Body of pancreas (tissue), 4 donors: ENCODE data around the gene TSC1. TPM values are rescaled to one million over a fixed set of nuclear protein-coding genes. Genes with fewer than 3 reads are reported as not detected.

Experiments used
- ATAC-seq: fragments of 150-250 bp; one replicate; pipeline ENCODE4 v1.9.1; 2016
- DNase-seq, 4 donors: peaks; one replicate each; pipeline ENCODE4 v3.0.0-alpha.2; 2019
- H3K27ac ChIP-seq, 4 donors: fragments of 200-600 bp; sonication (generic); 1 replicate in 3 of 4; 2 replicates in 1 of 4; pipeline versions ENCODE4 v1.5.1 to v1.6.1; 2016 to 2019; ENCODE audit warnings: mild to moderate bottlenecking in 1 of 4, mixed read lengths in 1 of 4, moderate library complexity in 1 of 4
- H3K27me3 ChIP-seq, 2 donors: fragments of 200-600 bp; sonication (generic); one replicate each; pipeline ENCODE4 v1.6.0; 2016; ENCODE audit warnings: mild to moderate bottlenecking in 1 of 2
- H3K36me3 ChIP-seq, 2 donors: fragments of 200-600 bp; sonication (generic); replicated peaks in 1 of 2; 2 replicates each; pipeline ENCODE4 v1.5.1; 2016; ENCODE audit warnings: low read depth in 2 of 2; ENCODE audit not compliant: insufficient read depth in 1 of 2
- H3K4me1 ChIP-seq: fragments of 200-600 bp; sonication (generic); one replicate; pipeline ENCODE4 v1.6.0; 2016
- H3K4me3 ChIP-seq, 2 donors: fragments of 200-600 bp; sonication (generic); 1 replicate in 1 of 2; 2 replicates in 1 of 2; pipeline ENCODE4 v1.5.1; 2016 to 2019
- H3K9me3 ChIP-seq, 3 donors: fragments of 200-600 bp; sonication (generic); 1 replicate in 2 of 3; 2 replicates in 1 of 3; pipeline ENCODE4 v1.5.1; 2016
- POLR2A ChIP-seq, 3 donors: fragments of 450-650 bp; IDR thresholded peaks; one replicate each; pipeline ENCODE4 v1.6.1; 2016; ENCODE audit warnings: antibody characterized with exemption in 3 of 3, mild to moderate bottlenecking in 2 of 3
- WGBS, 2 donors: methylation state at CpG; one replicate each; pipeline ENCODE4 v1.1.5; 2017; 5-methylcytosine and 5-hydroxymethylcytosine counted together
- intact Hi-C: fragments of 100-400 bp; cut with DNase I; formaldehyde crosslinking; loops from one replicate; pipeline ENCODE4 v1.15.1; 2023
- total RNA-seq, 2 donors: library from RNA; depleted of rRNA; stranded (reverse); fragments of >200 nt; gene quantifications; one replicate each; pipeline ENCODE4 v1.1.0, GENCODE V29; 2016
- TF ChIP-seq, protein P1 (sequence below), 7 experiments: fragments of 450-650 bp in 4 of 7; fragments of 200-600 bp in 3 of 7; sonication (generic) in 3 of 7; IDR thresholded peaks; one replicate each; pipeline ENCODE4 v1.5.1; 2016 to 2019; ENCODE audit warnings: antibody characterized with exemption in 7 of 7

TSC1 gene
- total RNA-seq, 2 donors from 2014 or later = 44.1 to 47.1 TPM

DNA sequence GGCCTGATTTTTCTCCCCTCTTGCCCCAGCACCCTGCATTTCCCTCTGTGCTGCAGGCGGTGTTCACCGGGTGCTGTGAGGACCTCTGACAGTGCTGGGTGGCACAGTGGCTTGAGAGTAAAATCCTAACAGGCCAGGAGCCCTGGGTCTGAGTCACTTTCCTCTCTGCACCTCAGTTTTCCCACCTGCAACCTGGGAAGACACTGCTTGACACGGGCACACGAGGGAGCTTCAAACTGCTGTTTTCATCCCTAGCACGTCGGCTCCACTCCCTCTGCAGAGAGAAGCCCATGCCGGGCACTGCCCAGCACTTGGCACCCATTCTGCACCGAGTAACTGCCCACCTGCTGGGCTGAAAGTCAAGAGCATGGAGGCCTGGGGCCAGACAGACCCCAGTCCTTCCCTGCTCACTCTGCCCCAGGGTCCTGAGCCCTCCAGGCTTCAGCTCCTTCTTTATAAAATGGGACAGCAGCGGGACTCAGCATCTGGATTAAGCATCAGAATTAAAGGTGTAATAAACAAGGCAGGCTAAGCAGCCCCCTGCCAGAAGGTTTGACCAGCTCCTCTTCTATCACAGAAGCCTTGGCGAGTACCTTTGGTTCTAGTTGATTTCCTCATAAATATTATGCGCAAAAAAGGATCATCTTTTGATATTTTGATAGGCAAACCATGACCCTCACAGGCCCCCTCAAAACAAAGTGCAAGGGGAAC is 39.2 kb upstream of the TSC1 start:
- no peak overlapping the region for H3K27ac ChIP-seq
- TF ChIP-seq POLR2A (IDR thresholded peaks at IDR 0.05) = no peak
- TF ChIP-seq, protein P1, sequence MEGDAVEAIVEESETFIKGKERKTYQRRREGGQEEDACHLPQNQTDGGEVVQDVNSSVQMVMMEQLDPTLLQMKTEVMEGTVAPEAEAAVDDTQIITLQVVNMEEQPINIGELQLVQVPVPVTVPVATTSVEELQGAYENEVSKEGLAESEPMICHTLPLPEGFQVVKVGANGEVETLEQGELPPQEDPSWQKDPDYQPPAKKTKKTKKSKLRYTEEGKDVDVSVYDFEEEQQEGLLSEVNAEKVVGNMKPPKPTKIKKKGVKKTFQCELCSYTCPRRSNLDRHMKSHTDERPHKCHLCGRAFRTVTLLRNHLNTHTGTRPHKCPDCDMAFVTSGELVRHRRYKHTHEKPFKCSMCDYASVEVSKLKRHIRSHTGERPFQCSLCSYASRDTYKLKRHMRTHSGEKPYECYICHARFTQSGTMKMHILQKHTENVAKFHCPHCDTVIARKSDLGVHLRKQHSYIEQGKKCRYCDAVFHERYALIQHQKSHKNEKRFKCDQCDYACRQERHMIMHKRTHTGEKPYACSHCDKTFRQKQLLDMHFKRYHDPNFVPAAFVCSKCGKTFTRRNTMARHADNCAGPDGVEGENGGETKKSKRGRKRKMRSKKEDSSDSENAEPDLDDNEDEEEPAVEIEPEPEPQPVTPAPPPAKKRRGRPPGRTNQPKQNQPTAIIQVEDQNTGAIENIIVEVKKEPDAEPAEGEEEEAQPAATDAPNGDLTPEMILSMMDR (IDR thresholded peaks at IDR 0.05) = no peak
- H3K4me1 ChIP-seq = peaks cover 5% of the 10 kb centered on the region
- ATAC-seq (no peak), DNase-seq (no peak)
- H3K9me3 ChIP-seq = no peaks in the 10 kb centered on the region
- 83 to 88% methylated on average over 11 of the region's 11 CpGs for WGBS, 2 donors
- intact Hi-C loops = no loop called here
- no peak overlapping the region for H3K4me3 ChIP-seq
- no peaks in the 10 kb centered on the region for H3K27me3 ChIP-seq
- no peaks in the 10 kb centered on the region for H3K36me3 ChIP-seq

GRCh38 chr9:132982458-132982857 is 38.0 kb upstream of the TSC1 start:
- Histone ChIP-seq H3K36me3 (no peaks in the 10 kb centered on the region), H3K27ac (no peak overlapping the region), H3K4me1 (peaks cover 5% of the 10 kb centered on the region), H3K9me3 (no peaks in the 10 kb centered on the region), H3K27me3 (no peaks in the 10 kb centered on the region), H3K4me3 (no peak overlapping the region)
- intact Hi-C loops = no loop called here
- ATAC-seq (no peak), DNase-seq (no peak)
- TF ChIP-seq POLR2A (IDR thresholded peaks at IDR 0.05) = no peak
- TF ChIP-seq, protein P1 (IDR thresholded peaks at IDR 0.05) = no peak
- 29 to 42% methylated on average over 8 of the region's 8 CpGs for WGBS, 2 donors

GRCh38 chr9:132980157-132980556 is 35.7 kb upstream of the TSC1 start:
- Histone ChIP-seq H3K36me3 (no peaks in the 10 kb centered on the region), H3K9me3 (no peaks in the 10 kb centered on the region), H3K27me3 (no peaks in the 10 kb centered on the region), H3K4me1 (peaks cover 5% of the 10 kb centered on the region), H3K27ac (no peak overlapping the region), H3K4me3 (no peak overlapping the region)
- TF ChIP-seq POLR2A (IDR thresholded peaks at IDR 0.05) = no peak
- TF ChIP-seq, protein P1 (IDR thresholded peaks at IDR 0.05) = no peak
- 59 to 72% methylated on average over 5 of the region's 5 CpGs for WGBS, 2 donors
- intact Hi-C loops = no loop called here
- DNase-seq = no peak
- no peak for ATAC-seq

GRCh38 chr9:132978451-132979131 is 34.2 kb upstream of the TSC1 start, which contains the start of gene GFI1B:
Gene GFI1B, plus strand, starts transcription at chr9:132978694. Its CDS starts 7,985 bp downstream, at chr9:132986679.
- Histone ChIP-seq H3K27me3 (no peaks in the 10 kb centered on the region), H3K36me3 (no peaks in the 10 kb centered on the region), H3K27ac (no peak within 1 kb of the TSS), H3K4me1 (peaks cover 5% of the 10 kb centered on the region), H3K4me3 (no peak within 1 kb of the TSS), H3K9me3 (no peaks in the 10 kb centered on the region)
- 26 to 37% methylated on average over 26 of the region's 26 CpGs for WGBS, 2 donors
- ATAC-seq (no peak), DNase-seq (no peak)
- intact Hi-C loops = no loop called here
- no peak for TF ChIP-seq POLR2A (IDR thresholded peaks at IDR 0.05)
- TF ChIP-seq, protein P1 (IDR thresholded peaks at IDR 0.05) = no peak
